Muscle of leg (tissue), 11 donors: ENCODE measurements around the gene MAPK8. TPM values are rescaled to one million over a fixed set of nuclear protein-coding genes. Genes with fewer than 3 reads are reported as not detected.

Experiments
- DNase-seq: peaks from one replicate; pipeline ENCODE4 v3.0.0; 2013
- H3K27ac ChIP-seq: one replicate; pipeline ENCODE4 v1.5.1; 2013; ENCODE audit warnings: mild to moderate bottlenecking, low read length, control low read depth
- H3K27me3 ChIP-seq: one replicate; pipeline ENCODE4 v1.6.1; 2013; ENCODE audit warnings: low read length; ENCODE audit not compliant: control insufficient read depth, insufficient read depth
- H3K36me3 ChIP-seq: one replicate; pipeline ENCODE4 v1.6.1; 2013; ENCODE audit warnings: low read length; ENCODE audit not compliant: control insufficient read depth, insufficient read depth
- H3K4me1 ChIP-seq: one replicate; pipeline ENCODE4 v1.6.1; 2013; ENCODE audit warnings: low read length; ENCODE audit not compliant: control insufficient read depth, insufficient read depth
- H3K4me3 ChIP-seq: one replicate; pipeline ENCODE4 v1.5.1; 2013; ENCODE audit warnings: low read length, control low read depth
- H3K9me3 ChIP-seq: replicated peaks from 2 replicates; pipeline ENCODE4 v1.6.1; 2013; ENCODE audit warnings: low read depth, low read length; ENCODE audit not compliant: control insufficient read depth
- WGBS: methylation state at CpG from one replicate; pipeline ENCODE4 v1.1.5; 2013; ENCODE audit warnings: missing lambda C conversion rate; ENCODE audit not compliant: insufficient coverage; 5-methylcytosine and 5-hydroxymethylcytosine counted together
- polyA plus RNA-seq, 8 donors: library from polyadenylated mRNA; unstranded; fragments of 120-200 nt; gene quantifications; one replicate each; pipeline versions ENCODE4 v1.2.1 to v1.2.3, GENCODE V29; 2013; ENCODE audit warnings: inconsistent platforms in 1 of 8, low replicate concordance in 1 of 8; ENCODE audit not compliant: insufficient read length in 8 of 8, insufficient read depth in 1 of 8
- total RNA-seq: library from RNA; stranded (reverse); fragments of 120-200 nt; gene quantifications from one replicate; pipeline ENCODE4 v1.2.4, GENCODE V29; 2013

The MAPK8 gene
- total and polyA plus RNA-seq, 9 donors = 26.0 to 45.5 (median 32.2) TPM

DNA sequence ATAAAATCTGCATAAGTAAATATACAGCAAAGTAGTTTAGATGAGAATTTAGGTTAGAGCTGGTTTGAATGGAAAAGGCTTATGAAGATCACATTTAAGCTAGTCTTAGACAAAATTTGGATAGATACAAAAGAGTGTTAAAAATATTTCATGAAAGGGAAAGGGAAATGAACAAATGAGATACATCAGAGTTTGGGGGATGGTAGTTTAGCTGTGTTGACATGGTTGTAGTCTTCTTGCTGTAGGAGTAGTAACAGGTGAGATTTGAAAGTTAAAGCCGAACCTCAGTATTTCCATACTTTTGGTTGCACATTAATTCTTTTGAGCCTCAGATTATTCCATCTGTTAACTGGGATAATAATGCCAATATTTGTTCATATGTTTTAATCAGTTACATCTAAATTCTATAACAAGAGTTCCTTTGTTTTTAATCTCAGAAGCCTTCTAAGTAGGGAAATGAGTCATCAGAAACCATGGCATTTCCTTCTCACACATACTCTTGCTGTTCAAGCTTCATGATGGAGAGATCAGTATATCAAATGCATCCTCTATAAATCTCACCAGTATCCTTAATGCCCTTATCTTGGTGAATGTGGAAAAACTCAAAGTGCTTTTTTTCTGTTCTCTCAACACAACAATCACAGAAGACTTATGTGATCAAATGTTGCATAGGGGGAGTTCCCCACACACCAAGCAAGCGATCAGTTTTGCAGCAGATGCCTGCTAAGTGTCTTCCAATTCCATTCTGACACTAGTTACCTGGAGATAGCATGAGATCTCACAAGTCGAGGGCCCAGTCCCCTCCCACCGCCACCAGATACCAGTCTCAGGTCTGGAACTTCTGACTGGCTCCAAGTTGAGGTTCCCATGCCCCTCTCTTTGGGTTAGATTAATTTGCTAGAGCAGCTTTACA, 84.7 kb downstream of the MAPK8 start:
- Histone ChIP-seq H3K9me3 (no peaks in the 10 kb centered on the region), H3K4me3 (no peak overlapping the region), H3K27ac (no peak overlapping the region), H3K4me1 (no peaks in the 10 kb centered on the region), H3K36me3 (no peaks in the 10 kb centered on the region), H3K27me3 (no peaks in the 10 kb centered on the region)
- no peak for DNase-seq
- WGBS = 80% methylated on average over 2 of the region's 4 CpGs

DNA sequence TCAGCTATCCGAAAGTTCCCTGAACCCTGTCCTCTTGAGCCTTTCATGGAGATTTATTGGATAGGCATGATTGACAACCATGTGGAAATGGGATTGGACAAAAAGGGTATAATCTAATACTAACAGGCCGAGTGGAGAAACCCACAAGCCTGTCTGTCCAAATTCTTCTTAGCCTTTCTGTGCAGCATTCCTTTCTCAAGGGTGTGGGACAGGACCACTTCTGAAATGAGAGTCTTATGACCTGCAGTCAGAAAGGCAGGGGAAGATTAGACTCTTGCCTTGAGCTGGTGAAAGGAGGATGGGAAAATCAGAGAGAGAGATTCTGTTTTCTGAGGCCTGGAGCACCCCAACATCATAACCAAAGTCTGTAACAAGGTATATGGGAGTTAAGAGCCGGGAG, 85.5 kb downstream of the MAPK8 start:
- no peaks in the 10 kb centered on the region for H3K27me3 ChIP-seq
- H3K9me3 ChIP-seq = no peaks in the 10 kb centered on the region
- H3K4me1 ChIP-seq = no peaks in the 10 kb centered on the region
- WGBS = no CpG with 5 or more reads among the region's 3 CpGs
- DNase-seq = no peak
- no peaks in the 10 kb centered on the region for H3K36me3 ChIP-seq
- no peak overlapping the region for H3K4me3 ChIP-seq
- H3K27ac ChIP-seq = no peak overlapping the region

DNA sequence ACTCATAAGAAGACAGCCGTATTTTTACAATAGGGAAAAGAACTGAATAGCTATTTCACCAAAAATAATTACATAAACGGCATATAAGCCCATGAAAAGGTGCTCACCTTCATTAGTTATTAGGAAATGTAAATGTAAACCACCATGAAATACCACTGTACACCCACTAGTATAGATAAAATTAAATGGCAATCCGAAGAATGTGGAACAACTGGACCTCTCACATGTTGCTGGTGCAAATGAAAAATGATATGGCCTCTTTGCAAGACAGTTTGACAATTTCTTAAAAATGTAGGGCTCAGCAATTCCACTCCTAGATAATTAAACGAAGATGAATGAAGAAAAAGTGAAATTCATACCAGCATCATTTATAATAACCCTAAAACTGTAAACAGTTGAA, 91.8 kb downstream of the MAPK8 start:
- H3K4me1 ChIP-seq = no peaks in the 10 kb centered on the region
- no peaks in the 10 kb centered on the region for H3K36me3 ChIP-seq
- WGBS = no CpG with 5 or more reads among the region's 4 CpGs
- no peak overlapping the region for H3K4me3 ChIP-seq
- no peaks in the 10 kb centered on the region for H3K9me3 ChIP-seq
- no peak overlapping the region for H3K27ac ChIP-seq
- no peaks in the 10 kb centered on the region for H3K27me3 ChIP-seq
- DNase-seq = no peak

DNA sequence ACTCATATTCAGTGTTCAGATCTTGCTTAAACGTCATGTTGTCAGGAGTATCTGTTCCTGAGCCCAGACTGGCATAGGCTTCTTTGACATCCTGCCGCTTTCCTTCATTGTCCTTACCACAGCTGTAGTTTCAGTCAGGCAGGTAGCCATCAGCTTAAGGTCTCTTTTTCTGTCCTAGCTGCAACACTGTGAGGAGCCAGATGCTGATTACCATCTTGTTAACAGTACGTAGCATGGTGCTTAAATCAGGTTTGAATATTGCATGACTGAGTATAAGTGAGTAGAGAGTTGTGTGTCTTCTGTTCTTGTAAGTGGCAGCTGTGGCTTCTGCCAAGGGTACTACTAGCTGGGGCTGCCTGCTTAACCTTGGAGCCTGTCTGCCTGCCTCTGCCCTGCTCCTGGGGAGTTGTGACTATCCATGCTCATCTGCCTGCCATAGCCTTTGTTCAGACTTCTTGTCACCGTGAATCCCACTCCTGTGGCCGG, 92.6 kb downstream of the MAPK8 start:
- Histone ChIP-seq H3K4me1 (no peaks in the 10 kb centered on the region), H3K9me3 (no peaks in the 10 kb centered on the region), H3K27me3 (no peaks in the 10 kb centered on the region), H3K36me3 (no peaks in the 10 kb centered on the region), H3K27ac (no peak overlapping the region), H3K4me3 (no peak overlapping the region)
- 59% methylated on average over 4 of the region's 5 CpGs for WGBS
- no peak for DNase-seq

DNA sequence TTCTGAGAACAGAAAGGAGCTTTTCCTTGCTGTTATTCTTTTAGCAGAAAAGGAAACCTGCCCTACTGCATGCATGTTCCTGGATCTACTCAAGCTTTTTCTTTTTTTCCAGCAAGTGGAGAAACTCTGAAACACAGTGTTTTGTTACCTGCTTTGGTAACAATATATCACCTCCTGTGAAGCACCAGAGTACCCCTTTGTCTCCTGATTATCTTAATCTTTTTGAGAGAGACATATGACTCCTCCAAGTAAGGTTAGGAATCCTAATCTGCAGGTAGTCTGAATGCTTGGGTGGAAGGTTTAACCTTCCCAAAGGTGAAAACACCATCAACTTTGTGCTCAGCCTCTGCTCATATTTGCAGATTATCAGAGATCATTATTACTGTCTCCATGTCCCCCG, 93.1 kb downstream of the MAPK8 start:
- DNase-seq = no peak
- Histone ChIP-seq H3K4me1 (no peaks in the 10 kb centered on the region), H3K27me3 (no peaks in the 10 kb centered on the region), H3K9me3 (no peaks in the 10 kb centered on the region), H3K4me3 (no peak overlapping the region), H3K27ac (no peak overlapping the region), H3K36me3 (no peaks in the 10 kb centered on the region)
- WGBS = no CpG with 5 or more reads among the region's 1 CpG

DNA sequence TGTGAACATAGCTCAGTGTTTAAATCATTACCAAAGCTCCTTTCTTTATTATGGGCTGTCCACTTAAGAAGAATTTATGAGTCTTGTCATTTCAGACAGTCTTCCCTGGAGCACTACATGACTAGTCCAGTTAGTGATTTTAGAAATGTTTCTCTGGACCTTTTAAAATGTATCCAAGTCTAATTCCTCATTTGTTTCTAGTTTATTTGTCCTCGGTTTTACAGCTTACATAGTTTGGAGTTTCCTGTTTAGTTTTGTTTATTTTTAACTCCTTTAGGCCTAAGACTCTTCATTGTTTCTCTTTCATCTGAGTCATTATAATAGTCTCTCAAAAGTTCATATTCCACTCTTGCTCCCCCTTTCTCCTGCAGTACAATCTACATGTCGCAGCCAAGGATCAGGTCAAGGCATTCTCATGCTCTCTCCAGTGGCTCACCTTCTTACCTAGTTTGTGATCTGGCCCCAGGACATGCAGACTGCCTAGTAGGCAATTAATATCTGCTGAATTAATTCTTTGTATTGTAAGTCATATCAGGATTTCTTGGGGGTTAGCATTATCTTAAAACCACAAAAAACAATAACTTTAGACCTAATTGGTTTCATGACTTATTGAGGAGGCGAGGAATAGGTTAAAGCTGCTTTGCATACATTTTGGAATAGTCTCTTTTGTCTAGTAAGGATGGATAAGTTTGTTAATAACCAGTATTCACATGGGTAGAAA, 93.8 kb downstream of the MAPK8 start:
- Histone ChIP-seq H3K9me3 (no peaks in the 10 kb centered on the region), H3K4me1 (no peaks in the 10 kb centered on the region), H3K4me3 (no peak overlapping the region), H3K27me3 (no peaks in the 10 kb centered on the region), H3K36me3 (no peaks in the 10 kb centered on the region), H3K27ac (no peak overlapping the region)
- DNase-seq = no peak
- WGBS = no CpG with 5 or more reads among the region's 3 CpGs

DNA sequence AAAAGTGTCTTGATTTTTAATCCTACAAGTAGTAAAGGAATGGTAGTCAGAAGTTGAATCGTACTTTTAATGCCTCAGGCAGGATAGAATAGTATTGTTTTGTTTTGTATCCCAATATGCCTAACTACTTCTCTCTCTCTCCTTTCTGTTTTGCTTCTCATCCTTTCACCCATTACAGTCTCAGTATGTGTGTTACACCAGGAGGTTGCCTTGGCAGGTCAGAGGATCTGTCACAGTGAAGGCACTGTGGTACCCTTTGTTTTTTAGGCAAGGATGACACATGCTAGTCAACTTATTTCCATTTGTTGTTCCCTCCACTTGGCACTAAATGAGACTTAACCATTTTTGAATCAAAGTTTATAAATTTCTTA, 94.4 kb downstream of the MAPK8 start:
- no peaks in the 10 kb centered on the region for H3K9me3 ChIP-seq
- no peak overlapping the region for H3K27ac ChIP-seq
- H3K36me3 ChIP-seq = no peaks in the 10 kb centered on the region
- no peaks in the 10 kb centered on the region for H3K27me3 ChIP-seq
- no CpG with 5 or more reads among the region's 1 CpG for WGBS
- DNase-seq = no peak
- no peaks in the 10 kb centered on the region for H3K4me1 ChIP-seq
- no peak overlapping the region for H3K4me3 ChIP-seq

DNA sequence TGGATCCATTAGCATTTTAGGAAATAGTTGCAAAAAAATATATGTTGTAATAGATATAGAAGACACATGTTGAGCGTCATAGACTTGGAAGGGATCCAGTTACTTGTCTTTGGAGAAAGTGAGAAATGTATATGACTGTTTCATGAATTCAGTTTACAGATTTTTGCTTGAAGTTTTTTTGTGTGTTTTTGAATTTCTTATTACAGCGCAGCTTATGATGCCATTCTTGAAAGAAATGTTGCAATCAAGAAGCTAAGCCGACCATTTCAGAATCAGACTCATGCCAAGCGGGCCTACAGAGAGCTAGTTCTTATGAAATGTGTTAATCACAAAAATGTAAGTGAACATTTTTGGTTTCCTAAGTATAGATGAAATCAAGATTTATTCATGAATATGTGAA, 98.2 kb downstream of the MAPK8 start:
- WGBS = 87% methylated on average over 3 of the region's 4 CpGs
- no peak overlapping the region for H3K4me3 ChIP-seq
- DNase-seq = no peak
- H3K27ac ChIP-seq = no peak overlapping the region
- no peaks in the 10 kb centered on the region for H3K27me3 ChIP-seq
- H3K9me3 ChIP-seq = no peaks in the 10 kb centered on the region
- H3K36me3 ChIP-seq = peaks cover 4% of the 10 kb centered on the region
- H3K4me1 ChIP-seq = no peaks in the 10 kb centered on the region

DNA sequence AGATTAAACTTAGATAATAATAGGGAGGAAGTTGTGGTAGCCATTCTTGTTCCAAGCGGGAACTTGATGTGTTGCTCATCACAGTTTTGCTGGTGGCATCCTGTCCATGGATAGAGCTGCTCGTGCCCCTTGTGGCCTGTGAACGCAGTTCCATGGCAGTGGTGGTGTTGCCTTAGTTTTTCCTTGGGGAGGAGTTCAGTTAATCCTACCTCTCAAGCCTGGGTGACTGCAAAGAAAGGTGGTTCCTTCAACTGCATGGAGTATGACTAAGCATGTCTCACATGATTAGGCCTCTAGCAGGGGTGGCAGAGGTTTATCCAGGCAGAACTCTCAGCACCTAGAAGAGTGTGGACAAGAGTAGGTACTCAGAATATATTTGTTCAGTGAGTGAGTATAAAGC, 99.7 kb downstream of the MAPK8 start:
- no peak for DNase-seq
- Histone ChIP-seq H3K4me1 (no peaks in the 10 kb centered on the region), H3K9me3 (no peaks in the 10 kb centered on the region), H3K27me3 (no peaks in the 10 kb centered on the region), H3K36me3 (peaks cover 4% of the 10 kb centered on the region), H3K27ac (no peak overlapping the region), H3K4me3 (no peak overlapping the region)
- WGBS = 90% methylated on average over 2 of the region's 3 CpGs

DNA sequence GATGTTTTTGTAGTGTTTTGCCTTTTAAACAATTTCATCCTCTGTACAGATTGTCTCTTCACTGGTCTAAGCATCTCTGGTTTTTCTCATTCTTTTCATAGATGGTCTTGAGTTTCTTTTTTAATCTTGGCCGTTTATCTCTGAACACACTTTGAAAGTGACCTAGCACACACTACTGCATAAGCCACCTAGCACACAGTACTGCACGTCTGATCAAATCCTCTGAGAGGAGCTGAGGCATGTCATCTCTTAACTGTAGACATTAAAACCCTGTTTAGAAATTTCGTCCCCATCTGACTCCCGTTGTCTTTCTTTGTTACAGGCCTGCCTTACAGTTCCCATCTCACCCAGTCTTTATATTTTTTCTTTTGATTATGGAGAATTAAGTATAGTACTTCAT, 100.2 kb downstream of the MAPK8 start:
- DNase-seq = no peak
- H3K27me3 ChIP-seq = no peaks in the 10 kb centered on the region
- peaks cover 4% of the 10 kb centered on the region for H3K36me3 ChIP-seq
- no peaks in the 10 kb centered on the region for H3K4me1 ChIP-seq
- no peak overlapping the region for H3K27ac ChIP-seq
- no peaks in the 10 kb centered on the region for H3K9me3 ChIP-seq
- WGBS = 100% methylated on average over 2 of the region's 4 CpGs
- H3K4me3 ChIP-seq = no peak overlapping the region
